ENCODE measurements around the gene HSPA12B. TPM values are rescaled to one million over a fixed set of nuclear protein-coding genes. Genes with fewer than 3 reads are reported as not detected.

Gene HSPA12B
- polyA plus RNA-seq, 1 donor from 2014 or later: not detected

DNA sequence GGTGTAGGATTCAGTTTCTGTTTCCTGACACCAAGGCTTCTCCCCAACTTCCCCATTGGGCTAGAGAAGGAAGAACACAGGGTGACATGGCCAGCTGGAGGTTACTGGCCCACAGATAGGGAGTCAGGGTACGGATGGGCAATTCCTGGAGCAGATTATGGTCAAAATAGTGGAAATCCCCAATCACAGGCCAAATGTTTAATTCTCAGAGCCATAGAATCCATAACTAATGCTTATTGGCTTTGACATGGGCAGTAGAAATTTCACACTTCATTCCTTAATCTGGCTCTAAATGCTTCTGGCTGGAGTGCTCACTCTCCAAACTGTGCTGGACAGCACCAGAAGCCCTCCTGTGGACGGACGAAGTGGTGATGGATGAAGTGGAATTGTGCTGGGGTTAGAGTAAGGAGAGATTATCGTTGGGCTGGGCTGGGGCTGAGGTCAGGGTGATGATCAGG, 21.0 kb upstream of the HSPA12B start:
- Histone ChIP-seq H3K27me3 (ENCODE audit: insufficient read depth, low read depth, low read length) (no peaks in the 10 kb centered on the region), H4K20me1 (ENCODE audit: insufficient read depth) (no peaks in the 10 kb centered on the region), H2AFZ (ENCODE audit: low read depth, low read length) (no peak overlapping the region), H3K4me3 (ENCODE audit: low read length) (no peak overlapping the region), H3K79me2 (replicated peaks; ENCODE audit: insufficient read depth, low read length) (no peaks in the 10 kb centered on the region), H3K9ac (ENCODE audit: low read length) (no peak overlapping the region), H3K9me3 (ENCODE audit: low read length) (no peaks in the 10 kb centered on the region), H3F3A (ENCODE audit: insufficient read depth, low read length, poor library complexity, severe bottlenecking) (no peaks in the 10 kb centered on the region), H3K27ac (ENCODE audit: low read length) (no peak overlapping the region), H3K9me2 (ENCODE audit: insufficient read depth, low read length) (no peaks in the 10 kb centered on the region), H3K36me3 (ENCODE audit: insufficient read depth, low read length) (no peaks in the 10 kb centered on the region), H3K4me2 (ENCODE audit: low read length) (no peak overlapping the region)
- TF ChIP-seq EP300 (conservative IDR thresholded peaks at IDR 0.05; ENCODE audit: poor library complexity, severe bottlenecking) (no peak), TAF1 (IDR thresholded peaks at IDR 0.05; ENCODE audit: low read depth) (no peak), SMC3 (conservative IDR thresholded peaks at IDR 0.05; ENCODE audit: poor library complexity) (no peak), MXI1 (conservative IDR thresholded peaks at IDR 0.05; ENCODE audit: poor library complexity, severe bottlenecking) (no peak), EZH2 (IDR thresholded peaks at IDR 0.05; ENCODE audit: borderline replicate concordance, insufficient read depth, low read length, poor library complexity, severe bottlenecking) (no peak), POLR2AphosphoS5 (IDR thresholded peaks at IDR 0.05) (no peak), RAD21 (conservative IDR thresholded peaks at IDR 0.05) (no peak)
- TF ChIP-seq, protein P1, sequence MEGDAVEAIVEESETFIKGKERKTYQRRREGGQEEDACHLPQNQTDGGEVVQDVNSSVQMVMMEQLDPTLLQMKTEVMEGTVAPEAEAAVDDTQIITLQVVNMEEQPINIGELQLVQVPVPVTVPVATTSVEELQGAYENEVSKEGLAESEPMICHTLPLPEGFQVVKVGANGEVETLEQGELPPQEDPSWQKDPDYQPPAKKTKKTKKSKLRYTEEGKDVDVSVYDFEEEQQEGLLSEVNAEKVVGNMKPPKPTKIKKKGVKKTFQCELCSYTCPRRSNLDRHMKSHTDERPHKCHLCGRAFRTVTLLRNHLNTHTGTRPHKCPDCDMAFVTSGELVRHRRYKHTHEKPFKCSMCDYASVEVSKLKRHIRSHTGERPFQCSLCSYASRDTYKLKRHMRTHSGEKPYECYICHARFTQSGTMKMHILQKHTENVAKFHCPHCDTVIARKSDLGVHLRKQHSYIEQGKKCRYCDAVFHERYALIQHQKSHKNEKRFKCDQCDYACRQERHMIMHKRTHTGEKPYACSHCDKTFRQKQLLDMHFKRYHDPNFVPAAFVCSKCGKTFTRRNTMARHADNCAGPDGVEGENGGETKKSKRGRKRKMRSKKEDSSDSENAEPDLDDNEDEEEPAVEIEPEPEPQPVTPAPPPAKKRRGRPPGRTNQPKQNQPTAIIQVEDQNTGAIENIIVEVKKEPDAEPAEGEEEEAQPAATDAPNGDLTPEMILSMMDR (IDR thresholded peaks at IDR 0.05; ENCODE audit: poor library complexity, severe bottlenecking): no peak
- TF ChIP-seq, protein P2, sequence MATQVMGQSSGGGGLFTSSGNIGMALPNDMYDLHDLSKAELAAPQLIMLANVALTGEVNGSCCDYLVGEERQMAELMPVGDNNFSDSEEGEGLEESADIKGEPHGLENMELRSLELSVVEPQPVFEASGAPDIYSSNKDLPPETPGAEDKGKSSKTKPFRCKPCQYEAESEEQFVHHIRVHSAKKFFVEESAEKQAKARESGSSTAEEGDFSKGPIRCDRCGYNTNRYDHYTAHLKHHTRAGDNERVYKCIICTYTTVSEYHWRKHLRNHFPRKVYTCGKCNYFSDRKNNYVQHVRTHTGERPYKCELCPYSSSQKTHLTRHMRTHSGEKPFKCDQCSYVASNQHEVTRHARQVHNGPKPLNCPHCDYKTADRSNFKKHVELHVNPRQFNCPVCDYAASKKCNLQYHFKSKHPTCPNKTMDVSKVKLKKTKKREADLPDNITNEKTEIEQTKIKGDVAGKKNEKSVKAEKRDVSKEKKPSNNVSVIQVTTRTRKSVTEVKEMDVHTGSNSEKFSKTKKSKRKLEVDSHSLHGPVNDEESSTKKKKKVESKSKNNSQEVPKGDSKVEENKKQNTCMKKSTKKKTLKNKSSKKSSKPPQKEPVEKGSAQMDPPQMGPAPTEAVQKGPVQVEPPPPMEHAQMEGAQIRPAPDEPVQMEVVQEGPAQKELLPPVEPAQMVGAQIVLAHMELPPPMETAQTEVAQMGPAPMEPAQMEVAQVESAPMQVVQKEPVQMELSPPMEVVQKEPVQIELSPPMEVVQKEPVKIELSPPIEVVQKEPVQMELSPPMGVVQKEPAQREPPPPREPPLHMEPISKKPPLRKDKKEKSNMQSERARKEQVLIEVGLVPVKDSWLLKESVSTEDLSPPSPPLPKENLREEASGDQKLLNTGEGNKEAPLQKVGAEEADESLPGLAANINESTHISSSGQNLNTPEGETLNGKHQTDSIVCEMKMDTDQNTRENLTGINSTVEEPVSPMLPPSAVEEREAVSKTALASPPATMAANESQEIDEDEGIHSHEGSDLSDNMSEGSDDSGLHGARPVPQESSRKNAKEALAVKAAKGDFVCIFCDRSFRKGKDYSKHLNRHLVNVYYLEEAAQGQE (IDR thresholded peaks at IDR 0.05; ENCODE audit: borderline replicate concordance): no peak

DNA sequence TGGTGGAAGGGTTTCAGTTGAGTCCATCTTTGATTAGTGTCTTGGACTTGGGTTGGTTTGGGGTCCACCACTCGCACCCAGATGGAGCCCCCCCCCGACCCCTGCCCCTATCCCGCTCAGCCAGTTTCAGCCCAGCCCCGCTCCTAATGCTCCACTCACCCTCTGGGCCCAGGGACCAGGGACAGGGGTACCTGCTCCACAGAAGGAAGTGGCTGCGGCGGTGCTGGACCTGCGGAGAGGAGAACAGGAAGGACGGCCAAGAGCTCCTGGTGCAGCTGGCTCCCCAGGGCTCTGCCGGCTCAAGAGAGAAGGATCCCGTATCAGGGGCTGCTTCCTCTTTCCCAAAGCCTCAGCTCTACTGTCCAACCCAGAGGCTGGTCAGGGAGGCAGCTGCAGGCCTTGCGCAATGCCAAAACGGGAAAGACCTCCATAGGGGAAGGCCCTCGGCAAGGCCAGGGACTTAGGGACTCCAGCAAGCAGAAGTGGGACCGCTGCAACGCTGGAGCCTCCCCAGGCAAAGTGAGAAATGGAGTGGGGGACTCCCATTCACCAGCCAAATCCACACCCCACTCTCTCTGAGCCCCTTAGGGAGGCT, 20.1 kb upstream of the HSPA12B start, which contains the start of gene SIGLEC1:
Gene SIGLEC1 (minus strand): TSS at position 322 of the 595 bp plus-strand sequence. CDS start 5,472 bp downstream, outside the sequence.
- H3K4me3 ChIP-seq (ENCODE audit: low read length): no peak within 1 kb of the TSS
- H3K79me2 ChIP-seq (replicated peaks; ENCODE audit: insufficient read depth, low read length): no peaks in the 10 kb centered on the region
- no peak for TF ChIP-seq TAF1 (IDR thresholded peaks at IDR 0.05; ENCODE audit: low read depth)
- TF ChIP-seq MXI1 (conservative IDR thresholded peaks at IDR 0.05; ENCODE audit: poor library complexity, severe bottlenecking): no peak
- no peak for TF ChIP-seq EP300 (conservative IDR thresholded peaks at IDR 0.05; ENCODE audit: poor library complexity, severe bottlenecking)
- no peak for TF ChIP-seq POLR2AphosphoS5 (IDR thresholded peaks at IDR 0.05)
- H2AFZ ChIP-seq (ENCODE audit: low read depth, low read length): no peak within 1 kb of the TSS
- no peaks in the 10 kb centered on the region for H3F3A ChIP-seq (ENCODE audit: insufficient read depth, low read length, poor library complexity, severe bottlenecking)
- H3K27ac ChIP-seq (ENCODE audit: low read length): no peak within 1 kb of the TSS
- no peak within 1 kb of the TSS for H3K4me2 ChIP-seq (ENCODE audit: low read length)
- H3K36me3 ChIP-seq (ENCODE audit: insufficient read depth, low read length): no peaks in the 10 kb centered on the region
- no peaks in the 10 kb centered on the region for H3K9me3 ChIP-seq (ENCODE audit: low read length)
- H3K9ac ChIP-seq (ENCODE audit: low read length): no peak within 1 kb of the TSS
- H4K20me1 ChIP-seq (ENCODE audit: insufficient read depth): no peaks in the 10 kb centered on the region
- H3K9me2 ChIP-seq (ENCODE audit: insufficient read depth, low read length): no peaks in the 10 kb centered on the region
- no peaks in the 10 kb centered on the region for H3K27me3 ChIP-seq (ENCODE audit: insufficient read depth, low read depth, low read length)
